GM12878 (cell line): Measurements from ENCODE around the gene CDC42EP3. TPM values are rescaled to one million over a fixed set of nuclear protein-coding genes. Genes with fewer than 3 reads are reported as not detected.
A peak's percentile ranks its signal among the peaks of the same experiment; 100 is the strongest.

Source experiments
- ATF7 ChIP-seq: fragments of 450-650 bp; IDR thresholded peaks from 2 replicates; pipeline ENCODE4 v1.6.1; 2016; ENCODE audit warnings: low read depth, mild to moderate bottlenecking
- BHLHE40 ChIP-seq, 2 experiments: fragments of 450-650 bp in 1 of 2; IDR thresholded peaks; 2 replicates each; pipeline ENCODE4 v1.6.1; 2011 to 2017; ENCODE audit warnings: low read depth in 2 of 2, borderline replicate concordance in 1 of 2, improper control_type of control experiment in 1 of 2, low read length in 1 of 2, mild to moderate bottlenecking in 1 of 2
- ETV6 ChIP-seq, 2 experiments: fragments of 450-650 bp in 1 of 2; IDR thresholded peaks in 1 of 2; conservative IDR thresholded peaks in 1 of 2; 2 replicates each; pipeline ENCODE4 v1.6.1; 2014; ENCODE audit warnings: antibody characterized with exemption in 1 of 2, borderline replicate concordance in 1 of 2, low read depth in 1 of 2, mild to moderate bottlenecking in 1 of 2, moderate library complexity in 1 of 2
- HDGF ChIP-seq: fragments of 450-650 bp; IDR thresholded peaks from 2 replicates; pipeline ENCODE4 v1.6.1; 2016; ENCODE audit warnings: antibody characterized with exemption
- IKZF2 ChIP-seq, 2 experiments: fragments of 450-650 bp; IDR thresholded peaks; 2 replicates each; pipeline ENCODE4 v1.6.1; 2017; ENCODE audit warnings: mild to moderate bottlenecking in 2 of 2, moderate library complexity in 2 of 2
- JUNB ChIP-seq: IDR thresholded peaks from 2 replicates; pipeline ENCODE4 v1.6.1; 2016; ENCODE audit warnings: antibody characterized with exemption, mild to moderate bottlenecking
- NFIC ChIP-seq: IDR thresholded peaks from 2 replicates; pipeline ENCODE4 v1.6.1; 2012; ENCODE audit warnings: low read depth, mild to moderate bottlenecking, inconsistent platforms, low read length, moderate library complexity
- PAX8 ChIP-seq: fragments of 450-650 bp; IDR thresholded peaks from 2 replicates; pipeline ENCODE4 v1.6.1; 2017; ENCODE audit warnings: mild to moderate bottlenecking, moderate library complexity
- POLR2AphosphoS2 ChIP-seq: IDR thresholded peaks from 2 replicates; pipeline ENCODE4 v1.6.1; 2011; ENCODE audit warnings: low read depth, mild to moderate bottlenecking, low read length, improper control_type of control experiment, moderate library complexity
- SMAD1 ChIP-seq: fragments of 450-650 bp; IDR thresholded peaks from 2 replicates; pipeline ENCODE4 v1.6.1; 2018; ENCODE audit warnings: mild to moderate bottlenecking, low read depth; ENCODE audit not compliant: partially characterized antibody
- STAT3 ChIP-seq: IDR thresholded peaks from 2 replicates; pipeline ENCODE4 v1.6.1; 2011; ENCODE audit warnings: low read depth, low read length, improper control_type of control experiment
- ZBED1 ChIP-seq: IDR thresholded peaks from 2 replicates; pipeline ENCODE4 v1.6.1; 2016; ENCODE audit warnings: borderline replicate concordance
- ZNF622 ChIP-seq: fragments of 450-650 bp; IDR thresholded peaks from 2 replicates; pipeline ENCODE4 v1.6.1; 2017; ENCODE audit warnings: mild to moderate bottlenecking, inconsistent platforms
- polyA plus RNA-seq, 11 experiments: library from polyadenylated mRNA; depleted of rRNA in 4 of 11; unstranded in 6 of 11; stranded (reverse) in 5 of 11; fragments of >200 nt; fragmentation: Nextera tagmentation in 4 of 11; fragmentation: Illumina TruSeq in 1 of 11; extraction: Ambion mirVana in 4 of 11; extraction: Trizol in 1 of 11; gene quantifications; 1 replicate in 1 of 11; 2 replicates in 10 of 11; pipeline versions ENCODE4 v1.2.1 to v1.2.3, GENCODE V29; 2011 to 2016; ENCODE audit warnings: inconsistent platforms in 2 of 11, missing spikeins in 2 of 11, low read depth in 1 of 11
- total RNA-seq, 4 experiments: library from RNA; depleted of rRNA in 3 of 4; stranded (reverse); fragments of >200 nt in 3 of 4; fragmentation: Illumina TruSeq in 1 of 4; extraction: Trizol in 1 of 4; gene quantifications; 2 replicates each; pipeline versions ENCODE4 v1.2.1 to v1.2.3, GENCODE V29; 2013 to 2021
- TF ChIP-seq, protein P1 (sequence below): fragments of 450-650 bp; IDR thresholded peaks from 2 replicates; pipeline ENCODE4 v1.6.1; 2016; ENCODE audit warnings: mild to moderate bottlenecking
- TF ChIP-seq, protein P2 (sequence below): IDR thresholded peaks from 2 replicates; pipeline ENCODE4 v1.6.1; 2011; ENCODE audit warnings: borderline replicate concordance, low read depth, mild to moderate bottlenecking, moderate library complexity, low read length; ENCODE audit not compliant: insufficient read depth, poor library complexity, severe bottlenecking
- TF ChIP-seq, protein P3 (sequence below): fragments of 450-650 bp; IDR thresholded peaks from 2 replicates; pipeline ENCODE4 v1.6.1; 2017; ENCODE audit warnings: mild to moderate bottlenecking

Gene CDC42EP3
- total and polyA plus RNA-seq, 10 of the 15 experiments (the other 5 are each of a cell fraction or from before 2014, with no cell fraction given) = 11.8 to 86.9 (median 52.9) TPM

DNA sequence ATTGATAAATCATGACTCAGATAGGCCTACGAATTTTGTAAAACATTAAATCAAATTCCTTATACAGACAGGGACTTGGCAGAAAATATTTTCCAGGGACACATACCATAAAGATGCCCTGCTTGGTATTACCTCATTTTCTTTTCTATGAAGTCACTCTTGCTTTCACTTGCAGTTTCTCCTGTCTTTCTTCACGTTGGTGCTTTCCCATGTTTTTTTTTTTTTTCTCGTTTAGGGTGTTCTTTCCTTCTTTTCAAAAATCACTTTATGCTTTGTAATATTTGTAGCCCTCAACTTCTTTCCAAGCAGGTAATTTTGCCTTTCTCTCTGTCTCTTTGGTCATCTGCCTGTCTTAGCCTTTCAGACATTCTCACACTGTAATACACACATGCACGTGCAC is 40.7 kb downstream of the CDC42EP3 start (continued):
- TF ChIP-seq ZNF622 (no peak), HDGF (0 out of 2 replicates have a peak, but pooled peaks have one; percentile 65), NFIC (peak; percentile 63; the same call in 1 of the 2 replicates), ETV6 (conservative IDR thresholded peaks at IDR 0.05 in 1 of 2, IDR thresholded peaks at IDR 0.05 in 1 of 2; ENCODE audit: borderline replicate concordance in 1 of 2, low read depth in 1 of 2) (peak in 1 of 2 experiments; percentile 15; a peak in 1 of 4 replicates), IKZF2 (IDR thresholded peaks at IDR 0.05) (peak in 1 of 2 experiments; percentile 58; a peak in 2 of 4 replicates), ZBED1 (peak; percentile 23; the same call in 1 of the 2 replicates), PAX8 (no peak), ATF7 (peak; percentile 96), POLR2AphosphoS2 (no peak), JUNB (peak; percentile 66), STAT3 (no peak), BHLHE40 (IDR thresholded peaks at IDR 0.05; ENCODE audit: borderline replicate concordance in 1 of 2, low read depth in 2 of 2, low read length in 1 of 2) (peak; percentile 49 to 69; a peak in 3 of 4 replicates), SMAD1 (peak; percentile 18)
- TF ChIP-seq, protein P1, sequence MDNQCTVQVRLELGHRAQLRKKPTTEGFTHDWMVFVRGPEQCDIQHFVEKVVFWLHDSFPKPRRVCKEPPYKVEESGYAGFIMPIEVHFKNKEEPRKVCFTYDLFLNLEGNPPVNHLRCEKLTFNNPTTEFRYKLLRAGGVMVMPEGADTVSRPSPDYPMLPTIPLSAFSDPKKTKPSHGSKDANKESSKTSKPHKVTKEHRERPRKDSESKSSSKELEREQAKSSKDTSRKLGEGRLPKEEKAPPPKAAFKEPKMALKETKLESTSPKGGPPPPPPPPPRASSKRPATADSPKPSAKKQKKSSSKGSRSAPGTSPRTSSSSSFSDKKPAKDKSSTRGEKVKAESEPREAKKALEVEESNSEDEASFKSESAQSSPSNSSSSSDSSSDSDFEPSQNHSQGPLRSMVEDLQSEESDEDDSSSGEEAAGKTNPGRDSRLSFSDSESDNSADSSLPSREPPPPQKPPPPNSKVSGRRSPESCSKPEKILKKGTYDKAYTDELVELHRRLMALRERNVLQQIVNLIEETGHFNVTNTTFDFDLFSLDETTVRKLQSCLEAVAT = peak; percentile 73; the same call in 1 of the 2 replicates
- TF ChIP-seq, protein P2, sequence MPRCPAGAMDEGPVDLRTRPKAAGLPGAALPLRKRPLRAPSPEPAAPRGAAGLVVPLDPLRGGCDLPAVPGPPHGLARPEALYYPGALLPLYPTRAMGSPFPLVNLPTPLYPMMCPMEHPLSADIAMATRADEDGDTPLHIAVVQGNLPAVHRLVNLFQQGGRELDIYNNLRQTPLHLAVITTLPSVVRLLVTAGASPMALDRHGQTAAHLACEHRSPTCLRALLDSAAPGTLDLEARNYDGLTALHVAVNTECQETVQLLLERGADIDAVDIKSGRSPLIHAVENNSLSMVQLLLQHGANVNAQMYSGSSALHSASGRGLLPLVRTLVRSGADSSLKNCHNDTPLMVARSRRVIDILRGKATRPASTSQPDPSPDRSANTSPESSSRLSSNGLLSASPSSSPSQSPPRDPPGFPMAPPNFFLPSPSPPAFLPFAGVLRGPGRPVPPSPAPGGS = peak; percentile 31
- TF ChIP-seq, protein P3, sequence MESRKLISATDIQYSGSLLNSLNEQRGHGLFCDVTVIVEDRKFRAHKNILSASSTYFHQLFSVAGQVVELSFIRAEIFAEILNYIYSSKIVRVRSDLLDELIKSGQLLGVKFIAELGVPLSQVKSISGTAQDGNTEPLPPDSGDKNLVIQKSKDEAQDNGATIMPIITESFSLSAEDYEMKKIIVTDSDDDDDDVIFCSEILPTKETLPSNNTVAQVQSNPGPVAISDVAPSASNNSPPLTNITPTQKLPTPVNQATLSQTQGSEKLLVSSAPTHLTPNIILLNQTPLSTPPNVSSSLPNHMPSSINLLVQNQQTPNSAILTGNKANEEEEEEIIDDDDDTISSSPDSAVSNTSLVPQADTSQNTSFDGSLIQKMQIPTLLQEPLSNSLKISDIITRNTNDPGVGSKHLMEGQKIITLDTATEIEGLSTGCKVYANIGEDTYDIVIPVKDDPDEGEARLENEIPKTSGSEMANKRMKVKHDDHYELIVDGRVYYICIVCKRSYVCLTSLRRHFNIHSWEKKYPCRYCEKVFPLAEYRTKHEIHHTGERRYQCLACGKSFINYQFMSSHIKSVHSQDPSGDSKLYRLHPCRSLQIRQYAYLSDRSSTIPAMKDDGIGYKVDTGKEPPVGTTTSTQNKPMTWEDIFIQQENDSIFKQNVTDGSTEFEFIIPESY = no peak
- TF ChIP-seq, all 136 proteins: peak for 19
